Choroid plexus epithelial cell (primary cell): Measurements from ENCODE around the gene IGFBP5.

ENCODE experiments used
- DNase-seq: peaks from one replicate; pipeline ENCODE4 v3.0.0-alpha.2; 2010; ENCODE audit warnings: low read depth
- H3K4me3 ChIP-seq: 2 replicates; pipeline ENCODE4 v1.5.1; 2011; ENCODE audit warnings: low read depth, mild to moderate bottlenecking, control low read depth, low read length, moderate library complexity
- TF ChIP-seq, protein P1 (sequence below): conservative IDR thresholded peaks from 2 replicates; pipeline ENCODE4 v1.5.1; 2011; ENCODE audit warnings: low read depth, mild to moderate bottlenecking, control low read depth, inconsistent platforms, low read length, moderate library complexity

The IGFBP5 gene

GRCh38 chr2:216674376-216674775 lies 21.0 kb downstream of the IGFBP5 start:
- DNase-seq = no peak
- TF ChIP-seq, protein P1, sequence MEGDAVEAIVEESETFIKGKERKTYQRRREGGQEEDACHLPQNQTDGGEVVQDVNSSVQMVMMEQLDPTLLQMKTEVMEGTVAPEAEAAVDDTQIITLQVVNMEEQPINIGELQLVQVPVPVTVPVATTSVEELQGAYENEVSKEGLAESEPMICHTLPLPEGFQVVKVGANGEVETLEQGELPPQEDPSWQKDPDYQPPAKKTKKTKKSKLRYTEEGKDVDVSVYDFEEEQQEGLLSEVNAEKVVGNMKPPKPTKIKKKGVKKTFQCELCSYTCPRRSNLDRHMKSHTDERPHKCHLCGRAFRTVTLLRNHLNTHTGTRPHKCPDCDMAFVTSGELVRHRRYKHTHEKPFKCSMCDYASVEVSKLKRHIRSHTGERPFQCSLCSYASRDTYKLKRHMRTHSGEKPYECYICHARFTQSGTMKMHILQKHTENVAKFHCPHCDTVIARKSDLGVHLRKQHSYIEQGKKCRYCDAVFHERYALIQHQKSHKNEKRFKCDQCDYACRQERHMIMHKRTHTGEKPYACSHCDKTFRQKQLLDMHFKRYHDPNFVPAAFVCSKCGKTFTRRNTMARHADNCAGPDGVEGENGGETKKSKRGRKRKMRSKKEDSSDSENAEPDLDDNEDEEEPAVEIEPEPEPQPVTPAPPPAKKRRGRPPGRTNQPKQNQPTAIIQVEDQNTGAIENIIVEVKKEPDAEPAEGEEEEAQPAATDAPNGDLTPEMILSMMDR = no peak
- H3K4me3 ChIP-seq = no peak overlapping the region

- TF ChIP-seq, protein P1 = no peak
- DNase-seq = no peak
- H3K4me3 ChIP-seq = no peak overlapping the region
Measured at GRCh38 chr2:216673609-216674008, 21.7 kb downstream of the IGFBP5 start.

- H3K4me3 ChIP-seq = no peak overlapping the region
- DNase-seq = no peak
- TF ChIP-seq, protein P1 = no peak
Measured at GRCh38 chr2:216673021-216673420, 22.3 kb downstream of the IGFBP5 start.

DNA sequence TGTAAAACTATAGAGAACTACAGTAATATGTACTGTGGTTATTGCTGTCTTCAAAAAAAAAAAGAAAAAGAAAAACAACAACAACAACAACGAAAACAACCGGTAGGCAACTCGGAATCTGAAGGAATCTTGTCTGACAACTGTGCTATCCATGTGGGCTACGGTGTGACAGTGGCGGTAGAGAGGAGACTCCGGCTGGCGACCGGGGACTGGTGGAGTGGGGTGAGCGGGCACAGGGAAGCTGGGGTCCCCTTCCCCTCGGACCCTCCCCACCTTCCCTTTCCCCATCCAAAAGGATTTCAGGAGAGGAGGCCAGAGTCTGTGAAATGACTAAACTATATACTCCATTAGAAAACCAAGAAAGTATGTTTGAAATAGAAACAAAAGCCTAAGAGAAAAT lies 22.9 kb downstream of the IGFBP5 start:
- TF ChIP-seq, protein P1 = no peak
- no peak for DNase-seq
- no peak overlapping the region for H3K4me3 ChIP-seq

DNA sequence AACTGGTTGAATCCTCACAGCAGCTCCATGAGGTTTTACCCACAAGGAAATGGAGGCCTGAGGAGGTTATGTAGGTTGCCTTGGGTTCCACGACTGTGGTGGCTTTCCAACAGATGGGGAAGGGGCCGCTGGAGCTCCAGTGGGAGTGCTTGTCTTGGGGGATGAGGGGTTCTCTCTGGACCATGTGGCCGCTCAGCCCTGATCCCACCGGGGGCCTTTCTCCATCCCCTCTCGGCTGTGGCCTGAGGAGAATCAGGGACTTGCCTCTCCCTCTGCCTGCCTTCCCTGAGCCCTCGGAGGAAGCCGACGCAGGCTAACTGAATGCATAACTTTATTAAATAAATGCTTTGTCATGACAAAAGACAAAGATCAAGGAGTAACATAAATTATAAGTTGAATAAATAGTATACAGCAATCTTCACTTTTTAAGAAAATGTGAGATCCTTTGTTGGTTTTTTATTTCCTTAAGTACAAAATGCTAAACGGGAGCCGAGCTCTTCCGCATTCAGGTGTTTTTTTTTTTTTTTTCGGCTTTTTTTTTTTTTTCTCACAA lies 23.5 kb downstream of the IGFBP5 start:
- TF ChIP-seq, protein P1 = no peak

DNA sequence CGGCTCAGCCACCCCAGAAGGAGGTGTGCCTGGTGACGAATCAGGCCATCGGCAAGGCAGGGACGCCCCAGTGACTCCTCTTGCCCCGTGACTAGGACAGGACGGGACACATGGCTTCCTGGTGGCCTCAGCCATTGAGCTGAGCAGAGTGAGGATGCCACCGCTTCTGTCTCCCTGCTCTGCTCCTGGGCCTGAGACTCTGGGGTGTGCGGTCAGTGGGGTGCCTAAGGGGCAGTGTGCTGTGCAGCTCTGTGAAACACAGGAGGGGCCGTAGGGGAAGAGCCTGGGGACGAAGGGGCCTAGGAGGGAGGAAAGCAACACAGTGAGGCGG lies 24.3 kb downstream of the IGFBP5 start:
- TF ChIP-seq, protein P1 = no peak
- H3K4me3 ChIP-seq = no peak overlapping the region
- DNase-seq = no peak

More for the DNA sequence above, 23.5 kb downstream of the IGFBP5 start:
- DNase-seq = no peak
- H3K4me3 ChIP-seq = no peak overlapping the region

GRCh38 chr2:216670266-216671080 lies 24.9 kb downstream of the IGFBP5 start:
- TF ChIP-seq, protein P1 = no peak
- no peak overlapping the region for H3K4me3 ChIP-seq
- no peak for DNase-seq
